Activated CD8-positive, alpha-beta memory T cell treated with anti-CD3 and anti-CD28 coated beads, Interleukin-2, amount 50 U/mL, for 1 hour (primary cell): ENCODE measurements around the gene LRCH1.
"Not testable (repeated sequence)": the region's sequence is repeated elsewhere in the genome, so short reads cannot be mapped to it uniquely, and the experiment has no call there.

Experiments used
- DNase-seq: peaks from one replicate; pipeline ENCODE4 v3.0.0-alpha.2; 2020; ENCODE audit errors: extremely low read depth

LRCH1 gene

GRCh38 chr13:46753137-46753536 is 200.2 kb downstream of the LRCH1 start:
- DNase-seq, result no peak

GRCh38 chr13:46753917-46754316 is 200.9 kb downstream of the LRCH1 start:
- DNase-seq, result no peak

GRCh38 chr13:46754812-46755211 is 201.8 kb downstream of the LRCH1 start:
- DNase-seq, result no peak

- DNase-seq, result not testable (repeated sequence)
Measured at GRCh38 chr13:46755508-46755907, 202.5 kb downstream of the LRCH1 start.

GRCh38 chr13:46756977-46757376 is 204.0 kb downstream of the LRCH1 start:
- DNase-seq, result no peak

- DNase-seq, result no peak
Measured at GRCh38 chr13:46757640-46758039, 204.7 kb downstream of the LRCH1 start.

- DNase-seq, result no peak
Measured at GRCh38 chr13:46759846-46760245, 206.9 kb downstream of the LRCH1 start.

- no peak for DNase-seq
Measured at GRCh38 chr13:46761174-46761573, 208.2 kb downstream of the LRCH1 start.

- DNase-seq, result no peak
Measured at GRCh38 chr13:46761866-46762265, 208.9 kb downstream of the LRCH1 start.

GRCh38 chr13:46769925-46770324 is 217.0 kb downstream of the LRCH1 start:
- DNase-seq, result not testable (repeated sequence)

- no peak for DNase-seq
Measured at GRCh38 chr13:46771693-46772092, 218.7 kb downstream of the LRCH1 start.

- no peak for DNase-seq
Measured at GRCh38 chr13:46773541-46773940, 220.6 kb downstream of the LRCH1 start.

GRCh38 chr13:46775385-46776107 is 222.6 kb downstream of the LRCH1 start:
- DNase-seq, result no peak

GRCh38 chr13:46778095-46778494 is 225.1 kb downstream of the LRCH1 start:
- no peak for DNase-seq

GRCh38 chr13:46778890-46779289 is 225.9 kb downstream of the LRCH1 start:
- DNase-seq, result no peak

GRCh38 chr13:46782066-46782465 is 229.1 kb downstream of the LRCH1 start:
- no peak for DNase-seq

- DNase-seq, result no peak
Measured at GRCh38 chr13:46782691-46783090, 229.7 kb downstream of the LRCH1 start.

- DNase-seq, result no peak
Measured at GRCh38 chr13:46783504-46783903, 230.5 kb downstream of the LRCH1 start.

- DNase-seq, result no peak
Measured at GRCh38 chr13:46795321-46795720, 242.4 kb downstream of the LRCH1 start.

- no peak for DNase-seq
Measured at GRCh38 chr13:46796129-46796514, 243.2 kb downstream of the LRCH1 start.

GRCh38 chr13:46796515-46797474 is 243.8 kb downstream of the LRCH1 start, which contains the start of gene ESD:
TSS of gene ESD (minus strand) at chr13:46797161. CDS start at chr13:46791413, 5,748 bp downstream.
- peak; percentile 71 for DNase-seq

- no peak for DNase-seq
Measured at GRCh38 chr13:46797501-46798237, 244.7 kb downstream of the LRCH1 start.
